GM20000 (cell line): ENCODE measurements around the gene VPS25.
A peak's percentile ranks its signal among the peaks of the same experiment; 100 is the strongest.

Experiments used
- DNase-seq: peaks from one replicate; pipeline ENCODE4 v3.0.0; 2012; ENCODE audit warnings: low spot score
- CTCF ChIP-seq: IDR thresholded peaks from 2 replicates; pipeline ENCODE4 v1.5.1; 2012; ENCODE audit warnings: mild to moderate bottlenecking, control low read depth; ENCODE audit errors: extremely low read depth, missing control alignments

The VPS25 gene

DNA sequence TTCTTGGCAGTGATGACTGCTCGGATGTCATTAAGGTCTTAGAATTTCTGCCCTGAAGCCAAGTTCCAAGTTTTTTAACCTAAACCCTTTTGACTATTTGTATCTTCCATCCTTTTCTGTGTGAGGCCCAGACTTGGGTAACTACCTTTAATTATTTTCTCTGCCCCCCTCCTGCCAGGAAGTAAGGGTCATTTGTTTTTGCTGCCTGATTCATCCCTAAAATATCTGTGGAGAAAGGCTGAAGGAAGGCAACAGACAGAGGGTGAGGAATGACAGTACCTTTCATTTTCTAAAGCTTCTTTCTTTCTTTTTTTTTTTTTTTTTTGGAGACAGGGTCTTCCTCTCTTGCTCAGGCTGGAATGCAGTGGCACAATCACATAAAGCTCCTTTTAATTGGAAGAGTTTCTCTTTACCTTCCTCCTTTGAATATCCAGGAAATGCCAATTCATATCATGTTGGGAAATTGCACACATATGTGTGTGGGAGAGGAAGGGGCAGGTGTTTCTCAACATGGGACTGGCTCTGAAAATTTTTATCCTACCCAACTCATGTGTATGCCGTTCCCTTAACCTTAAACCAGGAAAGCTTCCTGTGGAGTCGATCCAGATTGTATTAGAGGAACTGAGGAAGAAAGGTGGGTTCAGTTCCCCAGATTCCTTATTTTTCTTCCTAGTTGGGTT, 957 bp downstream of the VPS25 start:
- DNase-seq = no peak
- TF ChIP-seq CTCF = no peak

- DNase-seq = peak; percentile 49
Observed at GRCh38 chr17:42775534-42776098, 2.4 kb downstream of the VPS25 start.

GRCh38 chr17:42778570-42778969, 5.3 kb downstream of the VPS25 start:
- no peak for TF ChIP-seq CTCF

More at GRCh38 chr17:42775534-42776098, 2.4 kb downstream of the VPS25 start:
- TF ChIP-seq CTCF = no peak

GRCh38 chr17:42779304-42779935, 6.2 kb downstream of the VPS25 start:
- DNase-seq = no peak
- TF ChIP-seq CTCF = no peak

More at GRCh38 chr17:42778570-42778969, 5.3 kb downstream of the VPS25 start:
- no peak for DNase-seq

- DNase-seq = peak; percentile 33
- no peak for TF ChIP-seq CTCF
Observed at GRCh38 chr17:42779936-42780850, 6.9 kb downstream of the VPS25 start, which contains the start of gene WNK4. WNK4 (plus strand) TSS chr17:42780610; CDS start chr17:42780699, 89 bp downstream.

- no peak for TF ChIP-seq CTCF
- peak; percentile 36 for DNase-seq
Observed at GRCh38 chr17:42780851-42781638, 7.8 kb downstream of the VPS25 start.
